Lower leg skin (tissue), 4 donors: ENCODE data around the gene KDSR. TPM values are rescaled to one million over a fixed set of nuclear protein-coding genes. Genes with fewer than 3 reads are reported as not detected.

Source experiments
- DNase-seq, 2 donors: peaks; one replicate each; pipeline ENCODE4 v3.0.0-alpha.2; 2019; ENCODE audit warnings: low spot score in 2 of 2
- H3K4me3 ChIP-seq: fragments of 200-600 bp; sonication (generic); 2 replicates; pipeline ENCODE4 v1.5.1; 2017; ENCODE audit warnings: mild to moderate bottlenecking, low read depth; ENCODE audit not compliant: poor library complexity, severe bottlenecking
- CTCF ChIP-seq, 3 donors: fragments of 450-650 bp; IDR thresholded peaks; one replicate each; pipeline ENCODE4 v1.5.1; 2016; ENCODE audit warnings: antibody characterized with exemption in 3 of 3, mild to moderate bottlenecking in 3 of 3, moderate library complexity in 2 of 3
- POLR2A ChIP-seq, 2 donors: fragments of 450-650 bp; IDR thresholded peaks; one replicate each; pipeline ENCODE4 v1.6.1; 2016 to 2017; ENCODE audit warnings: antibody characterized with exemption in 2 of 2, mild to moderate bottlenecking in 1 of 2, moderate library complexity in 1 of 2
- WGBS, 2 donors: methylation state at CpG; one replicate each; pipeline ENCODE4 v1.1.5; 2018; 5-methylcytosine and 5-hydroxymethylcytosine counted together
- intact Hi-C: fragments of 100-400 bp; cut with DNase I; formaldehyde crosslinking; loops from one replicate; pipeline ENCODE4 v1.15.0; 2023; ENCODE audit warnings: low total_unique reads
- total RNA-seq, 4 donors: library from RNA; depleted of rRNA; stranded (reverse); fragments of >200 nt; gene quantifications; one replicate each; pipeline ENCODE4 v1.1.0, GENCODE V29; 2016

The KDSR gene
- total RNA-seq, 4 donors from 2014 or later, result 91.7 to 121 (median 99.3) TPM

- TF ChIP-seq POLR2A (IDR thresholded peaks at IDR 0.05) (no peak), CTCF (IDR thresholded peaks at IDR 0.05) (no peak)
- WGBS, 2 donors, result 92 to 93% methylated on average over 4 of the region's 4 CpGs
- H3K4me3 ChIP-seq, result no peak overlapping the region
- intact Hi-C loops, result no loop called here
- DNase-seq, result no peak
Observed at GRCh38 chr18:63331105-63331504, 35.9 kb downstream of the KDSR start.

GRCh38 chr18:63329431-63330145, 37.4 kb downstream of the KDSR start:
- no peak overlapping the region for H3K4me3 ChIP-seq
- 50 to 55% methylated on average over 7 of the region's 7 CpGs for WGBS, 2 donors
- intact Hi-C loops, result loop anchor here (10.0 kb wide), 1 partner anchor 315 kb away; no protein-coding TSS in a partner anchor
- DNase-seq, result no peak
- TF ChIP-seq CTCF (IDR thresholded peaks at IDR 0.05) (no peak), POLR2A (IDR thresholded peaks at IDR 0.05) (no peak)

- TF ChIP-seq POLR2A (IDR thresholded peaks at IDR 0.05), result no peak
- TF ChIP-seq CTCF (IDR thresholded peaks at IDR 0.05), result no peak
- no peak for DNase-seq
- 86 to 90% methylated on average over 5 of the region's 5 CpGs for WGBS, 2 donors
- intact Hi-C loops, result loop anchor here (10.0 kb wide), 1 partner anchor 311 kb away; no protein-coding TSS in a partner anchor
- no peak overlapping the region for H3K4me3 ChIP-seq
Observed at GRCh38 chr18:63326011-63326410, 41.0 kb downstream of the KDSR start.

GRCh38 chr18:63325086-63325686, 41.8 kb downstream of the KDSR start:
- intact Hi-C loops, result loop anchor here (10.0 kb wide), 1 partner anchor 310 kb away; no protein-coding TSS in a partner anchor
- WGBS, 2 donors, result 86 to 90% methylated on average over 11 of the region's 11 CpGs
- DNase-seq, result no peak
- H3K4me3 ChIP-seq, result no peak overlapping the region
- TF ChIP-seq CTCF (IDR thresholded peaks at IDR 0.05), result no peak
- no peak for TF ChIP-seq POLR2A (IDR thresholded peaks at IDR 0.05)

GRCh38 chr18:63322908-63323634, 43.9 kb downstream of the KDSR start:
- TF ChIP-seq CTCF (IDR thresholded peaks at IDR 0.05) (no peak), POLR2A (IDR thresholded peaks at IDR 0.05) (no peak)
- WGBS, 2 donors, result 26 to 31% methylated on average over 8 of the region's 8 CpGs
- intact Hi-C loops, result loop anchor here (5.0 to 10.0 kb wide), 2 partner anchors 191 to 308 kb away; no protein-coding TSS in a partner anchor
- DNase-seq, result no peak
- no peak overlapping the region for H3K4me3 ChIP-seq
